ENCODE results near the gene ZSCAN31.
"Not testable (repeated sequence)": the region's sequence is repeated elsewhere in the genome, so short reads cannot be mapped to it uniquely, and the experiment has no call there.

The ZSCAN31 gene

GRCh38 chr6:28351493-28351925 is 15.6 kb upstream of the ZSCAN31 start:
- no peak for DNase-seq

- no peak for DNase-seq
Measured at GRCh38 chr6:28351087-28351486, 15.1 kb upstream of the ZSCAN31 start.

DNA sequence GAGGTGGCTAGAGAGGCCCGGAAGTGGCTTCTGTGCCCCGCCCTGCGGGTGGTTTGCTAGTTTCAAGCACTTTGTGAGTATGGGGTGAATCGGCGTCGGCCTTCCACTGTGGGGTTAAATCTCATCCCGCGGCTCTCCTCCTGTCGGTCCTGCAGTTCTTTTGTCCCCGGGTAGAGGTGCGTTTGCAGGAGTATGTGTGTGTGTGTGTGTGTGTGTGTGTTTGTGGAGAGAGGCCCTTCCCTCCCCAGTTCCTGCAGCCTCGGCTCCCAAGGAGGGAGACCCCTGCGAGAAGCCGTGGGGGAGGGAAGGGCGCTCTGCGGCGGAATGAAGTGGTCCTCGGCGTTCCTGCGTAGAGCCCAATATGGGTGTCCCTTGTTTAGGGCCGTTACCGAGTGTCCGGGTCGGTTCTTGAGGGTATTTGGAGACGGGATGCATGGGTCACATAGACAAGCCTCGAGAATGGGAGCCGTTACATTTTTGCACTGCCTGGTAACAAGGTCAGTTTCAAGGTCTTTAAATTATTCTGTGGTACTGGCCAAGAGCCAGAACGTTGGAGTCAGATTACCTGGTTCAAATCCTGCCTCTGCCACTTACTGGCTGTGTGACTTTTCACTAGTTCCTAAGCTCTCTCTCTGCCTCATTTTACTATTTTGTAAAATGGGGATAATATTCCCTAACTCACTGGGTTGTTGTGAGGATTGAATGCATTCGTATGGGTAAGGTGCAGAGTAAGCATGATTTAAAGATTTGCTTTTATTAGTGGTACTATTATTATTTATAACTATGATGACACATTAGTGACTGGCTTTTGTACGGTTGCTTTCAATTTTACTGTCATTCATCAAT is 14.2 kb upstream of the ZSCAN31 start, which contains the start of gene ZKSCAN3:
Gene ZKSCAN3, plus strand, starts transcription at position 56 of the 846 bp plus-strand sequence. CDS start 9,640 bp downstream, outside the sequence.
- no peak for DNase-seq

DNA sequence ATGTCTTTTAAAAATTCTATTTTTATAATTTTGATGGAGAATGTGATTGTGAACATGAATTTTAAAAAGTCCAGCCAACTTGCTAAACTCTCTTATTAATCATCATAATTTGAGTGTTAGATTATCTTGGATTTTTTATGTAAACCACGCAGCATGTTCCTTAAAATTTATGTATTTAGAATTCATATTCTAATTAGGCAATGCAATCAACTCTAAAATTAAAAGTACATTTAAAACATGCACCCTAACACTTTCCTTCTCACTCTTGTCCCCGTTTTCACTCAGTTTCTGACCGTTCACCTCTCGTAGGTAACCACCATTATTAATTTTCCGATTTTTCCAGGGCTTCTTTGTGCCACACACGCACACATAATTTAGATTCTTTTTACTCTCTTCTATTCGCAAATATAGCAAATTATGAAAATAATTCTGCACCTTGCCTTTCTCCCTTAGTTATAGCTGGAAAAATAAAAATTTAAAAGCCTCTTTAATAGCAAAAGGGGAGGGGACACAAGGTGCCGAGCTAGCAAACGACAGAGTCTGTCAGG is 13.5 kb upstream of the ZSCAN31 start:
- DNase-seq: no peak

DNA sequence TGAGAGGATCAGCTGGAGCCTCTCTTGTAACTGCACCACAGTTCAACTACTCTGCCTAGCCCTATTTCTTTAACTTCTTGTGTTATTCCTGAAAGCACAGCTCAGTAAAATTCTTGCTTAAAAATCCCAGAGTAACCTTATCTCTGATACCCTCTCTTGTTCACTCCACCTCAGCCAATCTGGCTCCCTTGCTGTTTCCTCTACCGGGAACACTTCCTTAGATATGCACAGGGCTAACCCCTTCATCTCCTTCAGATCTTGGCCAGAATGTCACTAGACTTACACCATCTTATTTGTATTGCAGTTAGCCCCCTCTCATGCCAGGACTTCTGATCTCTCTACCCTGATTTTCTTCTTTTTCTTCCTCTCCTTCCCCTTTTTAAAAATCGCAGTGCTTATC is 11.2 kb upstream of the ZSCAN31 start:
- DNase-seq: no peak

DNA sequence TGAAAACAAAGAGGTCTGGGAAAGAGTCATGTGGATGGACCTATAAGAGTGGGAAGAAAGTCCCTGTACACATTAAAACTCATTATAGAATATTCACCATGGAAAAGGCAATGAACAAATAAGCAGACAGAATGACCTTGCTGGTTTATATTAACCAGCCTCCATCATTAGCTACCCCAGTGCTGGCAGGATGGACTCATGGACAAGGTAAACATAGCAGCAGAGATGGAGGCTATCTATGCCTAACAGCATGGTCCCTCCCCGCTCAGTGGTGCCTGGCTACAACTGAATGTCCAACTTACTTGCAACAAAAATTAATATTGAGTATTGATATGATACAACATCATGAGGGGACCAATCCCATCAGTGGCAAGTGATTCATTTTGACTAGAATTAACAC is 9.3 kb upstream of the ZSCAN31 start:
- DNase-seq: no peak

DNA sequence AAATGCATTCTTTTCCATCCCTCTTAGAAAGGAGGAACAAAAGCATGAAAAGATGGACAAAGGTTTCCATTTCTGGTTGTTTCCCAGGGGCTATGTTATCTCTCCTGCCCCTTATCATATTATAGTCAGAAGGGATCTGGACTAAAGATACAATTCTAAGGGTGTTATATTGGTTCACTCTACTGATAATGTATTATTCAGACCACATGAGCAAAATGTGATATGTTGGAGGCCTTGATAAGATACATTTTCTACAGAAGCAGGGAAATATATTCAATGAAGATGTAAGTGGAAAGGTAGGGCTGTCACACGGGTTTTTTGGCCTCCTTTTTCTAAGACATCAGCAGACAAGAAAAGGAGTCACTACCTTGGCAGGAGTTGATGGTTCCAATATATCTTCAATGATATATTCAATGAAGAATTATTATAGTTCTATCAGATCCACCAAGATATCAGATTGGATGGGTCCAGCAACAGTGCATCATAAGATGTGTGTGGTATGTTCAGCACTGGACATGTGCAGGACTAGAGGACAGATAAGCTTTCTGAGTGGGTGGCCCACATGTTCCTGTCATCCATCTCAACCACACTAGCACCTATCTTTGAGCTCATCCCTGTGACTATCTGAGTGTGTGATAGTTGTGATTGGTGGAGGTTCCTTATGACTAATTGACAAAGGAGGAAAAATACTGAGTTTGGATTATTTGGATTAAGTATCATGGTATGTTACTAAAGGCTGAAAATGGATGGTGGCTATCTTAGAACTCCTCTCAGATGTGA is 8.1 kb upstream of the ZSCAN31 start:
- no peak for DNase-seq

GRCh38 chr6:28340310-28341095 is 4.6 kb upstream of the ZSCAN31 start:
- DNase-seq: no peak

DNA sequence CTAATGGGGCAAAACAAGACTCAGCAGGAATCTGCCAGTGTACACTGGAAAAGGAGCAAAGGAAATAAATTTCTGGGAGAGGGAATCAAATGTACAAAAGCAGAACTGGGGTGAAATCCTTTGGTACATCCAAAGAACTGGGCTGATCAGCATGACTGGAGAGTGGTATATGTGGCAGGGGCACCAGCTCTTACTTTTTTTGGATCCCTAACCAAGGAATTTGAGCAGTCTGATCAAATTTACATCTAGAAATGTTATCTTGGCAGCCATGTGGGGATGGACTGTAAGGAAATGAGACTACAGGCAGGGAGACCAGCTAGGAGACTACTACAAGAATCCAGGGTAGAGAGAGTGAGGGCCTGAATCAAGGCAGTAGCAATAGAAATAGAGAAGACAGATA is 1.2 kb upstream of the ZSCAN31 start:
- no peak for DNase-seq

DNA sequence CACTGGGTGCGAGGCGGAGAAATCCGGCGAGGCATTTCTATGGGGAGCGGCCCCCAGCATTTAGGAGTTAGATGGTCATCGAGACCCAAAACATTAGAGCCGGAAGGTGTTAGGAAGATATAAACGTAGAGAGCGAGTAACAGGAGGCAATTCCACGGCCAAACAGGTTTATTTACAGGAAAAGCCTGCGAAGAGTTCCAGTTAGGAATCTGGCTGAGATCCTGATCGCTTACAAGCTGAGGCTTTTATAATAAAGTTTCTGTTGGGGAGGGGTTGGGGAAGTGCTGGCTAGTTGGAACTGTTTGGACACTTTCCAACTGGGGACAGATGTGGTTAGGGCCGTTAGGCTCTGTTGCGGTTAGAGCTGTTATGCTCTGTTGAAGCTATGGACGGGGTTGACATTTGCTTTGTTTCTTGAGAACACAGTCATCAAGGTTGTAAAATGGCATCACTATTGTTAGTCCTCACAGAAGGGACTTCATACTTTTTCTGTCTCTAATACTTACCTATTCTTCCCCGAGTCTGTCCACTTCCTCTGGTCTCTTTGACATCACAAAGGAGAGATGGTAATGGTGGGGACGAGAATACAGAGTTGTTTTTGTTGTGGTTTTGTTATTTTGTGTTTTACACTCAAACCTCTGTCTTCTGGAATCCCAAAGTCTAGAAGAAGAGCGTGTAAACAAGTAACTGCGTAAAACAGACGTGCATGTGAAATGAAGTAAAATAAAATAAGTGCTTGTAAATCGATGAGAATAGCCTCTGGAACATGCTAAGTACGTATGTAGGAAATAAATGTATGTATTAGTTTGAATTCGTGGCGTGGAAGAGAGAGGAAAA is 554 bp upstream of the ZSCAN31 start:
- no peak for DNase-seq

- no peak for DNase-seq
Measured at GRCh38 chr6:28335040-28335563, 846 bp downstream of the ZSCAN31 start.

DNA sequence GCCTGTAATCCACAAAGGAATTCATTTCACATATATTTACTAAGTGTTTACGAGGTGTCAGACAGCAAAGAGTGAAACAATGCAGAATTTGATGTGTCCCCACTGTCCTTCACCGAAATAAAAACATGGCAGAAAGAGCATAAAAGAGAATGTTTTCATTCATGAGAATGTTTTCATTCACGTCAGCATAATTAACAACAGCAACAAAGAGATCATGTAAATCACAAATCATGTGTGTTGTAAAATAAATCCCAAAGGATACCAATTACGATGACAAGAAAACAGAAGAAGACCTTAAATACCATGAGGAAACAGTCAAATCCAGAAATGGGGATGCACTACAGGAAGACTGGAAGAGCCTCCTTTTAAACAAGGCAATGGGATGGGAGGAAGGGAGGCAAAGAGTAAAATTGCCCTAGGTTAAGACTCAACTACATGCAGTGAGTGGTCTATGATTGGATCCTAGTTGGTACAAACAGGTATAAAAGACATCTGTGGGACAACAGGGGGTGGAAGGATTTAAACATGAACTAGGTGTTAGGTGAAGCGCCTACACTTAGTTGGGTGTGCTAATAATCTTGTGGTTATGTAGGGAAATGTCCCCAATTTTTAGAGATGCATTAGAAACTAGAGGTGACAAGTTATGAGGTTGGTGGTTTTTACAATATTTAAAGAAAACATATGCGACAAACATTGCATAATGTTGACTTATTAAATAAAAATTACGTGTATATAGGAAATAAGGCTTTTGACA is 1.5 kb downstream of the ZSCAN31 start:
- no peak for DNase-seq

DNA sequence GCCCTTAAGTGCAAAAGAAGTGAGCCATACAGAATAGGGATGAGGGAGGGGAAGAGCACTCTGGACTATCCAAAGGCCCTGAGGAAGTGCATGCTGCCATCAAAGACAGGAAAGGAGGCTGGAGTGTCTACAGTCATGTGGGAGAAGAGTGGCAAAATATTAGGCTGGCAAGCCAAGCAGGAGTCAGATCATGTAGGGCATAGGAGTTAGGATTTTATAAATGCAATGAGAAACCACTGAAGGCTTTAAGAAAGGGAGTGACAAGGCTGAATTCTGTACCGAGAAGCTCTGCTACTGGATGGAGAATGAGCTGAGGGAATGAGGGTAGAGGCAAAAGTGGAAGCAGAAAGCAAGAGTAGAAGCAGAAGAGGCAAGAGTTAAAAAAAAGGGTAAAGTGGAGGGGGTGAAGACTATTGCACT is 2.3 kb downstream of the ZSCAN31 start:
- DNase-seq: no peak

DNA sequence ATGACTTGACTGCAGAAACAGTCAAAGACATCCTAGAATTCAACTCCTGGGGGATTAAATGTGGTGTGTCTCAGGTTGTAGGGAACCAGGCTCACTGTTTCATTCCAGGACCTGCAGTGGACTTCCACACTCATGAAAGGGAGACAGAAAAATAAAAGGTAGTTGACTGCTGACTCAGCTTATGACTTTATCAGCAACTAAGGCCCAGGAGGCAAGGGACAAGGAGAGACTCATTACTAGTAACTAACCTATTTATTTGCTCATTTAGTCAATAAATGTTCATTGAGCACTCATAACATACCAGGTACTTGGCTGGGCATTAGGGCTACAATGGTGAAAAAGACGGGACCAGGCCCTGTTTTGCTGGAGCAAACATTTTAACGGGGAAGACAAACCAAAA is 2.9 kb downstream of the ZSCAN31 start:
- no peak for DNase-seq

DNA sequence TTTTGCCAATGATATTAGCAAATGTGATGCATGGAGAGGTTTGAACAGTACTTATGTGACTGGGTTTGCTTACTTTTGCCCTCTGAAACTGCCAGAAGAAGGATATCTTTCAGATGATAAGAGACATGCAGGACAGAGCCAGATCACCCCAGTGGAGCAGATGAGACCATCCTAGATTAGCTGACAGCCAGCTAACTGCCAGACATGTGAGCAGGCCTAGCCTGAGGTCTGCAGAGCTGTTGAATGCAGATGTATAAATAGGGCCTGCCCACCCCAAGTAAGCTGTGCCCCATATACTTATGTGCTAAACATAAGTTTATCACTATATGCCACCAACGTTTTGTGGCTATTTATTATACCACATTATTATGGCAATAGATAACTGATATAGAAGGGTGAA is 5.9 kb downstream of the ZSCAN31 start:
- no peak for DNase-seq

DNA sequence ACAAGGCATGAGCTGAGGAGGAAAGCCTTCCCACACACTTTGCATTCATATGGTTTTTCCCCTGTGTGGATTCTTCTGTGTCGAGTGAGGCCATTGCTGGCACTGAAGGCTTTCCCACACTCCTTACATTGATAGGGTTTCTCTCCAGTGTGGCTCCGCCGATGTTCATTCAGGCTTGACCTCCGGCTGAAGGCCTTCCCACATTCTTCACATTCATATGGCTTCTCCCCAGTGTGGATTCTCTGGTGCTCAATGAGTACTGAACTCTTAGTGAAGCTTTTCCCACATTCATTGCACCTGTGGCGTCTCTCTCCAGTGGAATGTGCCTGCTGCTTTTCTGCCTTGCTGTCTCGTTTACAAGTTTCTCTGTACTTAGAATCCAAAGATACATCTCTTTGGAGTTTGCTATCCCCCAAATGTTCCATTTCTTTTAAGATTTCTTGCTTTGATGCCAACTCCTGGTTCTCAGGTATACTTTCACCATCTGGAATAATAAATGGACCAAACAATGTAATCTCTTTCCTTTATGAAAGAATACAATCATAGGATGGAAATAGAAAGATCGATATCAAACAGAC is 9.5 kb downstream of the ZSCAN31 start:
- DNase-seq: no peak

GRCh38 chr6:28323813-28324424 is 12.0 kb downstream of the ZSCAN31 start:
- no peak for DNase-seq

- DNase-seq: no peak
Measured at GRCh38 chr6:28322661-28323060, 13.3 kb downstream of the ZSCAN31 start.

GRCh38 chr6:28317866-28318265 is 18.1 kb downstream of the ZSCAN31 start:
- not testable (repeated sequence) for DNase-seq

DNA sequence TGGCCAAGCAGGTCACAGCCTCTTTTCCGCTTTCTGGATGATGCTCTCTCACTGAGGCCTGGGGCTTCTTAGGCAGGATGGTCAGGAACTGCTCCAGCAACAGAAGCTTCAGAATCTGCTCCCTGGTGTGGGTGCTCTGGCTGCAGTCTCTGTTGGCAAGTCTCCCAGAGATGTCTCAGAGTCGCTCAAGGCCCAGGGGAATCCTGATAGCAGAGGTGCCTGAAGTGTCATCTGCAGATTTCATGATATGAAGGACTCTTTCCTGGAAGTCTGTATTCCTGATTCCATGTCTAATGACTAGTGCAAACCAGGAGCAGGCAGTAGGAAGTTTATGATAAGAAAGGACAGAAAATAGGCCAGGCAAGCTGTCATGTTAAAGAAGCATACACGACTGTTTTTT is 20.3 kb downstream of the ZSCAN31 start:
- no peak for DNase-seq

Measured in NCI-H2081 treated with DMSO at 0.1 percent for 48 hours (cell line).